Type B pancreatic cell (in vitro differentiated cells): ENCODE data around the gene DMRT1. TPM values are rescaled to one million over a fixed set of nuclear protein-coding genes. Genes with fewer than 3 reads are reported as not detected.

ENCODE experiments used
- DNase-seq: peaks from one replicate; pipeline ENCODE4 v3.0.0; 2021; ENCODE audit warnings: mixed read lengths; ENCODE audit not compliant: unreplicated experiment; ENCODE audit errors: extremely low spot score
- H3K27ac Mint-ChIP-seq: 2 replicates; pipeline ENCODE4 v1.8.0; 2021; ENCODE audit warnings: mild to moderate bottlenecking, mixed read lengths
- H3K27me3 Mint-ChIP-seq: 2 replicates; pipeline ENCODE4 v1.8.0; 2021; ENCODE audit warnings: mixed read lengths
- H3K36me3 Mint-ChIP-seq: 2 replicates; pipeline ENCODE4 v1.8.0; 2021; ENCODE audit warnings: mixed read lengths
- H3K4me1 Mint-ChIP-seq: one replicate; pipeline ENCODE4 v1.8.0; 2021; ENCODE audit warnings: mixed read lengths; ENCODE audit not compliant: unreplicated experiment
- H3K4me3 Mint-ChIP-seq: 2 replicates; pipeline ENCODE4 v1.8.0; 2021; ENCODE audit warnings: mild to moderate bottlenecking, mixed read lengths
- H3K9me3 Mint-ChIP-seq: 2 replicates; pipeline ENCODE4 v1.8.0; 2021; ENCODE audit warnings: mixed read lengths
- CTCF ChIP-seq: fragments of 200-600 bp; sonication (generic); conservative IDR thresholded peaks from 2 replicates; pipeline ENCODE4 v1.5.0; 2021; ENCODE audit warnings: antibody characterized with exemption, mild to moderate bottlenecking
- total RNA-seq: library from RNA; stranded (reverse); gene quantifications from 2 replicates; pipeline ENCODE4 v1.2.1, GENCODE V29; 2021; ENCODE audit warnings: low replicate concordance

DMRT1 gene
- total RNA-seq, 1 donor from 2014 or later = not detected

DNA sequence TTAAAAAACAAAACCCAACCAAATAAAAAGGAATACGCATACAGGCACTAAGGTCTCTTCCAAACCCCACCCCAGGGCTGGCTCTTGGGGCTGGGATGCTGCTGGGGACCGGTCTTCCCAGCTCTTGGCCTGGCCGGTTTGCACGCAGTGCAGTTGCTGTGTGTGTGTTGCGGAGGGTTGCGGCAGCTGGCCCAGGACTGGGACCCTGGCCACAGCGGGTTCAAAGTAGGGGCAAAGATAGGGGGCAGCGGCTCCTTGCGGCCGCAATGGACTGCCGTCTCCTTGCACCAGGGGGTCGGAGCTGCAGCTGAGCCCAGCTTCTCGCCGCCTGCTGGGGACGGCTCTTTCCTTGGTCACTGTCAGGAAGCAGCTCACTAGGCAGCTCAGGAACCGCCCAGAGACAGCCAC lies 140.0 kb downstream of the DMRT1 start:
- DNase-seq = no peak

DNA sequence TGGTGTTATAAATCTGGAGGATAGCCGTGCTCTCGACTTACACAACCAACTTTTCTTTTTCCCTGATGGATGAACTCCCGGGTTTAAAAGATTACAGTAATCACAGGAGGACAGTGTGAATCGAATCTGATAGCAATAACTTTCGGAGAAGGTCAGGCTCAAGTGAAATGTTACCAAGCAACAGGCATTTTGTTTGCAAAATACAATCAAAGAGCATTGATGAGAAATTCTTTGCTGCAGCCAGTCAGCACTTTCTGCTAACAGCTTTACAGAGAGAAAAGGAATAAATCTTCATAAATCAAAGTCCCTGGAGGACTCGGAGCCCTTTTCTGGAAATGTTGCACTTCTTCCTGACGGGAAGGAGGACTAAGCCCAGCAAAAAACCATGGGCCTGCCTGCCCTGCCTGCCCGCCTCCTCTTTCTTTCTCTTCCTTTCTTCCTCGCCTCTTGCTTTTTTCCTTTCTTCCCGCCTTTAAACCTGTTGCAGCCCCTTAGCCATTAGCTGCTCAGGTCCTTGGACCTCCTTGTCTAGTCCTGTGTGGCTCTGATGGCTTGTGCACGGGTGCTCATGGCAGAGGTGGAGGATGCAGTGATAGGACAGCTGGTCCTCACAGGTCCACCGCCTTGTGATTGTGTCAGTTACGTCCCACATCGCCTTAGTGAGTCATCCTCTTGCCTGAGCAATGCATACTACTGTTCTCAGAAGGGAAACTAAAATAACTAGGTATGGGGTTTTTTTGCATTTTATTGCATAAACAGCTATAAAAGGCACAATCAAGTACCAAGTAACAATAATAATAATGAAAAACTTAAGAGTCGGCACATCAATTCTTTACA lies 141.1 kb downstream of the DMRT1 start:
- no peaks in the 10 kb centered on the region for H3K36me3 Mint-ChIP-seq

More for the DNA sequence above, 140.0 kb downstream of the DMRT1 start:
- Mint-ChIP-seq H3K27ac (no peak overlapping the region), H3K36me3 (no peaks in the 10 kb centered on the region), H3K27me3 (peaks cover 91% of the 10 kb centered on the region), H3K4me1 (no peaks in the 10 kb centered on the region), H3K9me3 (no peaks in the 10 kb centered on the region), H3K4me3 (no peak overlapping the region)
- peak; percentile 51 for TF ChIP-seq CTCF

DNA sequence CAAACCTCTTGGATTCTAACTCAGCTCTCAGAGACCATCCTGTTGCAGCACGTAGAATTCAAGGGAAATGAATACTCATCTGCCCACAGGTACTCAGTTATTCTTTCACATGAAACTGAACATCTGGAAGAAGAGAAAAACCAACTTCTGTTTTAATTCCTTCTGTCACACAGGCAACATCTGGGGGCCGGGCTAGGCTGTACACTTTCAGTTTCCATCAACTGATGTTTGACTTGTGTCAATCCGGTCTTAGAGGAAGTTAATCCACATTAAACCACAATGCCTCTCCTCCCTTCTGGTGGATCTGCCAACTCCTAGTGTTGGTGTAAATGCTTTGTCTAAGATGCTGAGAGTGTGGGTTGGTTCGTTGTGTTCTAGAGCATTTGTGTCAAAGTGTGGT lies 152.5 kb downstream of the DMRT1 start:
- no peak for DNase-seq
- peaks cover 65% of the 10 kb centered on the region for H3K27me3 Mint-ChIP-seq
- H3K4me1 Mint-ChIP-seq = no peaks in the 10 kb centered on the region
- no peak overlapping the region for H3K4me3 Mint-ChIP-seq
- no peak overlapping the region for H3K27ac Mint-ChIP-seq
- TF ChIP-seq CTCF = no peak
- H3K36me3 Mint-ChIP-seq = no peaks in the 10 kb centered on the region
- H3K9me3 Mint-ChIP-seq = no peaks in the 10 kb centered on the region

More for the DNA sequence above, 141.1 kb downstream of the DMRT1 start:
- no peak for TF ChIP-seq CTCF
- no peak overlapping the region for H3K27ac Mint-ChIP-seq
- no peak overlapping the region for H3K4me3 Mint-ChIP-seq
- no peaks in the 10 kb centered on the region for H3K9me3 Mint-ChIP-seq
- no peak for DNase-seq
- peaks cover 98% of the 10 kb centered on the region for H3K27me3 Mint-ChIP-seq
- no peaks in the 10 kb centered on the region for H3K4me1 Mint-ChIP-seq

GRCh38 chr9:995192-995591 lies 153.7 kb downstream of the DMRT1 start:
- DNase-seq = no peak
- Mint-ChIP-seq H3K4me3 (no peak overlapping the region), H3K27ac (no peak overlapping the region), H3K27me3 (peaks cover 53% of the 10 kb centered on the region), H3K9me3 (no peaks in the 10 kb centered on the region), H3K36me3 (no peaks in the 10 kb centered on the region), H3K4me1 (no peaks in the 10 kb centered on the region)
- no peak for TF ChIP-seq CTCF

DNA sequence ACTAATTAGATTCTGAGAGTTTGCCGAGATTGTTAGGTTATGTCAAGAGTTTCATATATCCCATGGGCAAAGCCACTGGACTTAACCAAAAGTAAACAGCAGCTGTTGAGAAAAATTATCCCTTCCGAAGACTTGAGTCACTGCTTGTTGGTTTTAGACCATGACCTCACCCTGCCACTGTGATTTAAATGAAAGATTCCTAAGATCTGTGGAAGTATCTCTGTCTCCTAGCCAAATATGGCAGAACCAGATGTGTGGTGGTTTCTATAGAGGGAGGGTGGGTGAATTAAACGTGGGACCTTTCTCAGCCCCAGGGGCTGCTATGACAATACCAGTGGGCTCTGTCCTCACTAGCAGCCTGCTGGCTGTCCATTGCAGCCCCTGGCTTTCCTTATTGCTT lies 154.3 kb downstream of the DMRT1 start:
- Mint-ChIP-seq H3K36me3 (no peaks in the 10 kb centered on the region), H3K27ac (no peak overlapping the region), H3K4me1 (no peaks in the 10 kb centered on the region), H3K9me3 (no peaks in the 10 kb centered on the region), H3K27me3 (peaks cover 47% of the 10 kb centered on the region), H3K4me3 (no peak overlapping the region)
- no peak for DNase-seq
- no peak for TF ChIP-seq CTCF
